NCI-H460 (cell line): Measurements from ENCODE around the gene ADGRL2. TPM values are rescaled to one million over a fixed set of nuclear protein-coding genes. Genes with fewer than 3 reads are reported as not detected.

Source experiments
- DNase-seq: peaks from one replicate; pipeline ENCODE4 v3.0.0-alpha.2; 2016; ENCODE audit warnings: low read depth; ENCODE audit errors: extremely low read depth
- polyA plus RNA-seq: library from polyadenylated mRNA; depleted of rRNA; stranded (reverse); fragments of >200 nt; gene quantifications from 2 replicates; pipeline ENCODE4 v1.2.3, GENCODE V29; 2014; cell fraction: nucleus; rRNA removed
- total RNA-seq: library from RNA; depleted of rRNA; stranded (reverse); fragments of >200 nt; shearing (Covaris generic); gene quantifications from 2 replicates; pipeline ENCODE4 v1.2.3, GENCODE V29; 2014; rRNA removed

Gene ADGRL2
- 13.5 and 15.3 TPM in 2 replicates for total RNA-seq
- polyA plus RNA-seq: 9.1 and 16.6 TPM in 2 replicates

DNA sequence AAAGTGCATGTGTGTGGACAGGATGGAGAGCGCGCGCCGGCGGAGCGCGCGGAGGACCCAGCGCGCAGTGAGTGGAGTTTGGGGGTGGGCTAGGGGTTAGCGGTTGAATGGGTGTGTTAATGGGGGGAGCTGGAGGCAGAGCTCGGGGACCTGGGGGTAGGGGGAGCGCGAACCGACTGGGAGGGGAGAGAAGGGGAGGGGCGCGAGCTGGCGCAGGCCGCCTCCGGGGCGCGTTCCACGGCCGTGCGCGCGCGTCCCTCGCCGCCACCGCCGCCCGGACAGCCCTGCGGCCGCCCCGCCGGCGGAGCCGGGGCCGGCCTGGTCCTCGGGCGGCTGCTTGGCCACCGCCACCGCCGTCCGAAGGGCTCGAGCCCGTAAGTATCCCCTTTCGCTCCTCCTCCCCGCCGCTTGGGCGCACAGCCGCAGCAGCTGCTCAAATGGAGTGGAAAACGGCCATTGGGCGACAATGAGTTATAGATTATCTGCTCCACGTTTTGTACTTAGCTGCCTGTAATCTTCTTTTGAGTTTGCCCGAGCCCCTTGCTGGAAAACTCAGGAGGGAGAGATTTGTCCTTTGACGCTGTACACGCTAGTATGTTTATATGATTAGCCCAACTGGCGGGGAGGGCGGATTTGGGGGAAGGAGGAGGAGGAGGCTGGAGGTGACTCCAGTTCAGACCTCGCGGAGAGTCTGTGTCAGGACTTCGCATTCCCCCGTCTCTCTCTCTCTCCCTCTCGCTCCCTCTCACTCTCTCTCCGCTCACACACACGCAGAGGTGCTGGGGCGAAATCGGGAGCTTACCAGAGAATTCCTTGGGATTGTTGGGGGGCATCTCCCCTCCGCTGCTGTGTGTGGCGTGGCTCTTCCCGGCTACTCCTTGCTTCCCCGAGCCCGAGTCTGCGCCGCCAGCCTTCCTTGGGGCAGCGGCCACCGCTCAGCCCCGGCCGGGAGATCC is at the start of gene ADGRL2:
Gene ADGRL2, plus strand, starts transcription at position 240 of the 956 bp plus-strand sequence. CDS start 36,051 bp downstream, outside the sequence.
- peak; percentile 65 for DNase-seq

DNA sequence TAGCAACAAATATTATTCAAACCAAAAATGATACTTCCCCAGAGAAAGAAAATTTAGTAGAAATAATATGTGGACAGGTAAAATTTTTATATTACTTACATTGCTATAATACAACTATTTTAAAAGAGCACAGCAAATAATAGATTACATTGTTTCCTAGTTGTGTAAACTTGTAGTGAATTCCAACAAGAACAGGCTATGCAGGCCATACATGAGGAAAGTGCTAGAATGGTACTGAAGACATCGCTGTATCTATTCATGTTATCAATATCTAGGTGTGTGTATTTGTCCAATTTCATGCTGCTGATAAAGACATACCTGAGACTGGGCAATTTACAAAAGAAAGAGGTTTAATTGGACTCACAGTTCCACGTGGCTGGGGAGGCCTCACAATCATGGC is 47.9 kb upstream of the ADGRL2 start:
- no peak for DNase-seq

DNA sequence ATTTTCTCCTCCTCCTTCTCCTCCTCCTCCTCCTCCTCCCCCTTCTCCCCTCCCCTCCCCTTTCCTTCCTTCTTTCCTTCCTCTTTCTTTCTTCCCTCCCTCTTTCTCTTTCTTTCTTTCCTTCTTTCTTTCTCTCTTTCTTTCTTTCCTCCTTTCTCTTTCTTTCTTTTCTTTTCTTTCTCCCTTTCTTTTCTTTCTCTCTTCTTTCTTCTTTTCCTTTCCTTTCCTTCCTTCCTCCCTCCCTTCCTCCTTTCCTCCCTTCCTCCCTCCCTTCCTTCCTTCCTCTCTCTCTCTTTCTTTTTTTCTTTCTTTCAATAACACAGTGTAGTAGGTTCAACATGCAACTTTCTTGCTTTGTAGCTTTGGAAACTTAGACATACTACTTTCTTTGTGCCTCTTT is 46.3 kb upstream of the ADGRL2 start:
- no peak for DNase-seq

DNA sequence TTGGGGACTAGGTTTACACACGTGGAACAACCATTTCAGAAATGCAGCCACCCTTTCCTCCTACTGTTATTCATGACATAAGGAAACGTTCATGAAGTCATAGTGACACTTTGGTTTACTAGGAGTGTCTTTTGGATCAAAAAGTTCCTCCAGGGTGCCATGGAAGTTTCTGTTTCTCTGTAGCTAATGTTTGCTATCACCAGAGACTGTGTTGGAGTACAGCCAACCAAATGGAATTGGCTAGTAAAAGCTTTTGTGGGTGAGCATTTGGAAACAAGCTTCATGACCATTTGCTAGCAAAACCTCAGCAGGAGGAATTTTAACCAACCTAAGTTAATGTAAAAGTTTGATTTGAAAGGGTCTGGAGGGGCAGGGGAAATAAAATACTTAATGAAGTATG is 43.9 kb upstream of the ADGRL2 start:
- DNase-seq: no peak

DNA sequence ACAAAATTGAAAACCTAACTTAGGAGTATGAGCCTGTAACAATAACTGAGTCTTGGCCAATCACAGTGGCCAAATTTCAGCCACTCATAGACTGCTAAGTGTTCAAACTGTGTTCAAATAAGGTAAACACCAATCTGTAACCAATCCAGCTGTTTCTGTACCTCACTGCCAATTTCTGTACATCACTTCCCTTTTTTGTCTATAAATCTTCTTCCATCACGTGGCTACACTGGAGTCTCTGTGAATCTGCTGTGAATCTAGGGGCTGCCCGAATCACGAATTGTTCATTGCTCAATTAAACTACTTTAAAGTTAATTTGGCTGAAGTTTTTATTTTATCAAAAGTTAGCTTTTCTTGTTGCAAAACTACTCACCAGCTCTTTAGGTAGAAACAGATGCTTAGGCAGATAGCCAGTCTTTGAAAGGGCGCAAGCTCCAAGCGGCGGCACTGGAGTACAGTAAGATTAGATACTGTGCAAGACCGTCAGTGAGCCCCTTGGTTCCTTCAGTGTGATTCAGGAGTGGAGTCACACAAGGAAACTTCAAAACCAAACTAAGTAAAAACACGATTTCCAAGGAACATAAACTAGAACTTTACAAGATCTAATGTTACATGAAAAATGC is 43.2 kb upstream of the ADGRL2 start:
- no peak for DNase-seq

DNA sequence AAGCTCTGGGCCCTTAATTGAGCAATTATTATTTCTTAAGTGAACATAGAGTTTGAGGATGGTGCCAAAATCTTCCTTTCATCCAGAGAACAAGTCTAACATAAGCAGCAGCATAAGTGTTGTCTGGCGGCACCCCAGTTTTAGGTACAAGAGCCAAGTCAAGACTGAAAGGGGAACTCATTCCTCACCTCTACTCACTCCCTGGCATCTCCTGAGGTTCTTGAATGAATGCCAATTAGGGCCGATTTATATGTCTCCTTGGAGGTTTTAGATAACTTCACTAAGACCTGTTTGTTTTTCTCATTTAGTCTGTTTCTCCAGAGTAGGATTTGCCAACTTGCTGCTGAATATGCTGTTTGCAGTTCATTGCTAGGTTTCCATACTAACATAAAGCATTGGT is 42.6 kb upstream of the ADGRL2 start:
- no peak for DNase-seq

DNA sequence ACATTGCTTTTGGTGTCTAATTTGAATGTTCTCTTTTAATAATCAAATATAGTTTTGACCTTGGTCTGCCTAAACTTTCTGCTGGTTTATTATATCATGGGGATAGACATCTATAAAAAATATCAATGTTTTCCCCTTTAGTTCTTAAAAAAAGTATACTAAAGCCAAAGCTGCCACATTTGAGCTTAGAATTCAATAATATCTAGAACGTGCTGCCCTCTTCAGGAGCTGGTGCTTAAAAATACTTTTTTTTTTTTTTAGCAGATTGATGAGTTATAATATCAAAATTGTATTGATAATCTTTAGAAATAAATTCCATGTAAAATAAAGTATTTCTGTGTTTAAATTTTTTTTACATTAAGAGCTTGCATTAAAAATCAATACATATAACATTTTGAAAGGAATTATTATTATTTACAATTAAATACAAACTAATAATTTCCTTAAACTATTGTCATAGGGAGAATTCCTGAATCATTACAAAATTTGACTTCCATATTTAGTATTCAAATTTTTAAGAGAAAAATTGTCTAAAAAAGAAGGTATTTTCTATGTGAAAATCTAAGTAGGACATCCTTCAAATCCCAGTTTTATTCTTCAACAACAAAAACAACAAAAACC is 40.1 kb upstream of the ADGRL2 start:
- DNase-seq: peak; percentile 1

DNA sequence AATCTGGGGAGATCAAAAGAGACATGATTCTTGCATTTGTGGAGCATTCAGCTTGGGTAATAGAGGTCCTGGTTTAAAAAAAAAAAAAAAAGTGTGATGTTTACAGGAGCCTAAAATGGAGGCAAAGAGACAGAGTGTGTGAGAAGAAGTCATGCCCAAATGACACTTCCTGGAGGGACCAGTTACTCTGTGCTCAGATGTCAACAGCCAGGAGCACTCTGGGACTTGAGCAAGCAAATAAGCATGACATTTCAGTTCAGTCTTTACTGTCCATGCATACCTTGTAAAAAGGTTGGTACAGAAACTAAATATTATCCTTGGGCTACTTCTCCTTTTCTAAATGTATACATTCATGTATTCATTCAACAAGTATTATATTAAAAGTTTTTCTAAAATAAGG is 25.2 kb upstream of the ADGRL2 start:
- no peak for DNase-seq

DNA sequence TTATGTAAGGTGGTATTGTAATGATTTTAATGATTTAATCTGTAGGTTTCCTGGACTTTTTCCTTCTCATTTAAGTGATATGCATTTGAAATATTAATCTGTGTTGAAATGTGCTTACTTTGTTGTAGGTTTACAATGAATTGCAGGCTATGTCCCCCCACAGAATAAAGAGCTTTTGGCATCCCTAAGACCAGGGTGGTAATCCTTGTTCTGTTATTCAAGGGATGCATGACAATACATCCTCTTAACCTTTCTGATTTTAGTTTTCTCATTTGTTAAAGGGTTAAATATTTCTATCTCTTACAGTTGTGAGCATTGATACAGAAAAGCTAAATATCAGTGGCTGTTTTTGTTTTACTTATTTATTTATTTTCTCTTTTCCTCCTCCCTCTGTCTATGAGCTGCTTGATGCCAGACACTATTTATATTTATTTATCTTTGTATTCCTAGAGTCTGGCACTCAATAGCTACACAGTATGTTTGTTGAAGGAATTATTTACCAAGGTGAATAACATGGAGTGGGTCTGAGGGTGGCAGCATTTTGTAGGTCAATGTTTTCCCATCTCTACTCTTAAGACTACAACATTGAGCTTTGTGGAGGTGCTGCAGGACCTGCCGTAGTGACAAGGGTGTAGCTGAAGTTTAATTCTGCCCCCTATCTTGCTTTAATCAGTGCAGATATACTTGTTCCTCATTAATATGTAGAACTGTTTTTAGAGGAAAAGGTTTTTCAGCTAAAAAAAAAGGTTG is 19.9 kb upstream of the ADGRL2 start:
- no peak for DNase-seq

DNA sequence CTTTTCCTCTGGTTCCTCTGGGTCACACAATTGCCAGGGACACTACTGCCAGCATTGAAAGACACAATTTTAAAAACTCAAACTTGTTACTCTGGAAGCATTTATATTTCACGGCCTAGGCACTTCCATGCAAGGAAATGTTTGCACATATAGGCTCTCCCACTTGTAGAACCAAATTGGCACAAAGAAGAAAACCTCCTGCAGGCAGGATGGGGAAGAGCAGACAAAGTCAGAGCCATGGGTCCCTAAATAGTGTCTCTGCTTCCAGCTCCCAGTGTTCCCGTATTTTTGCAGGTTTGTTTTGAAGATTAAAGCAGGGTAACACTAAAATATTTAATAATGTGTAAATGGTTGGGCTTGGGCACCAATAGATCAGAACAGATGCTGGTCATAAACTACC is 19.0 kb upstream of the ADGRL2 start:
- DNase-seq: no peak

DNA sequence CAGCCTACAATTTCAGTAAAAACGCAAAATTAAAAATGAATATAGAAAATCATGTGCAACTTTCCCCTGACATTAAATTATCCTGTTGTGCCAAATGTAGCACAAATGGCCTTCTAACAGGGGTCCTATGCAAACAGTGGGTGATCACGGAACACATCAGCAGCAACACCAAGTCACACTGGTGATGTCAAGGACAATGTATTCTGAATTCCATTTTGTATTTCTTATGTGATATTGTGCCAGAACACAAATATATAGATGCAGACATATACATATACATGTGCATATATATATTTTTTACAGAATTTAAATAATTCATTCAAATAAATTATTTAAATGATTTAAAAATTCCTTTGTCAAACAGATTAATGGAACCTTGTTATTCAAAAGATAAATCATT is 8.6 kb upstream of the ADGRL2 start:
- no peak for DNase-seq

DNA sequence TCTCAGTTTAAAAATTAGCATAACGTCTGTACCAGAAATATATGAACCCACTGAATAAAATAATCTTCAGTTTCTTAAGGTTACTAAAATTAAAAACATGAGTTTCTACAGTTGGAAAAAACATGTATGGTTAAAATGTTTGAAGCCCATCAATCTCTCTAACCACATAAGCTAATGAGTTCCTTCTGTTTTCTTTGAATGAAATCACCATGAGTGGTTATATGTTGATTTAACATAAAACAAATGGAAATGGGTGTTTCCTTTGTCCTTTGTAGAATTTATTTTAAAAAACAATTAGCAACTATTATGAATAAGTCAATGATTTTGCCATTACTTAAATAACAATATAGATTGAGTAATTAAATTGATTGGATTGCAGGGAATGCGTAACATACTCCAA is 3.0 kb upstream of the ADGRL2 start:
- no peak for DNase-seq

DNA sequence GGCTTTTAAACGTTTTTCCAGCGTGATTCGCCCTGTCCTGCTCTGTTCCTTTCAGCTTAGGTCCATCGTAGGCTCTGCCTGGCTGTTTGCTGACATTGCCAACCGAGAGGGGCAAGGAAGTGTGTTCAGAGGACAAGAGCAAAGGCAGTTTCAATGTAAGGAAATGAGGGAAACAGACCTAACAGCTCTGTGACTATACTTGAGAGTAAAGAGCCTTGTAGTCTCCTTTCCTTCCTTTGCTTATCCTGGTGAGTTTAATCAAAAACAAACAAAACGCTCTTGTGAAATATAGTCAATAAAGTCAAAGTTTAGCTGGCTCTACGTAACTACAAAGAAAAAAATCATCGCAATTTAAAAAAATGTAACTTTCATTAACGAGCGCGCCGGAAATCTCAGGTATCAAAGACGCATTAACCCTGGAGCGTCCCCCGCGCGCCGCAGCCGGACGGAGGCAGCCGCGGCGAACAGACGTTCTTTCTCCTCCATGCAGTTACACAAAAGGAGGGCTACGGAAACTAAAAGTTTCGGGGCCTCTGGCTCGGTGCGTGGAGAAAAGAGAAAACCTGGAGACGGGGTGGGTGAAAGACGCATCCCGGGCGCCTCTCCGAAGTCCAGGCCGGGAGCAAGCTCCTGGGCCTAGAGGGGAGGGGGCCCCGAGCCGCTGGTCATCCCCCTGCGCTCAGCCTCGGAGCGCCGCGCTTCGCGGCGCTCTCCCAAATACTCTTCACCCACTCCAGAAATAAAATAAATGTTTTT is 617 bp upstream of the ADGRL2 start:
- peak; percentile 30 for DNase-seq

DNA sequence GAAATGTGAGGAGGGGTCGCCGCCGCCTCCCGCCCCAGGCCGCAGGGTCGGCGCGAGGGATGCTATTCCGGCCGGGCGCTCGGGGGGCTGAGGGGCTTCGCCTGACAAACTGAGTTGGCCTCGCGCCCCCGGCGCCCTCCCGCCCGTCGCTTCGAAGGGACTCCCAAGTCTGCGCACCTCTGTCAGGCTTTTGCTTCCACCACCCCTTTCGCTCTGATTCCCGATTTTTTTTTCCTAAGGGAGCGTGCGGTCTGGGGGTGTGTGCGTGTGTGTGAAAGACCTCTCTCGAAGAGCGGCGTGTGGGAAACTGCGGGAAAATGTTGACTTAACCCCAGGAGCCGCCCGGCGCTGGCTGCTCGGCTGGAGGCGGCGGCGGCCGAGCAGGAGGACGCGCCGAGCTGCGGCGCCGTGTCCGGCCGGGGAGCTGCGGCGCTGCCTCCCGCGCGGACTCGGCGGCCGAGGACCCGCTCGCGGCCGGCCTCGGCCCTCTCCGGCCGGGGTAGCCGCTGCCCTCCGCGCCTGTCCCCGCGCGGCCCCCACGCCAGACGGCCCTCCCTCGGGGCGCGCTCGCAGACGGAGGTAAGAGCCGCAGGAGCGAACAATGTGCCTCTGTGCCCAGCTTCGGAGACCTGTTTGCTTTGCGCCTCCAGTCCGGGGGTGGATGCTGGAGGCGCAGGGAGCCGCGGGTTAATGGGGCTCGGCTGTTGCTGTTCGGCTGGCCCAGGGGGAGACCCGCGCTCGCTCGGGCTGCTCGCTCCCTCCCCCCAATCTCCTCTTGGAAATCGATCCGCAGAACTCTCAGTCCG is 1.1 kb downstream of the ADGRL2 start:
- no peak for DNase-seq

DNA sequence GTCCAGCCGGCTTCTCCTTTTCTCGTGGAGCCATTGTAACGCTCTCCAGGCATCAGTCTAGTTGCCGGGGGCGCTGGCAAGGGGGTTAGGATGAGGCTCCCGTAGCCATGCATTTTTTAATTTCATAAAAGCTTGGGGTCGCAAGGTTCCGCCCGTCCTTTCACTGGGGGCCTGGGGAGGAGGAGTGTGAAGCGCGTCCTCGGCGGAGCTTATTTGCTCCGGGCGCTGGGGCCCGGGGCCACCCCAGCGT is 1.6 kb downstream of the ADGRL2 start:
- DNase-seq: no peak

DNA sequence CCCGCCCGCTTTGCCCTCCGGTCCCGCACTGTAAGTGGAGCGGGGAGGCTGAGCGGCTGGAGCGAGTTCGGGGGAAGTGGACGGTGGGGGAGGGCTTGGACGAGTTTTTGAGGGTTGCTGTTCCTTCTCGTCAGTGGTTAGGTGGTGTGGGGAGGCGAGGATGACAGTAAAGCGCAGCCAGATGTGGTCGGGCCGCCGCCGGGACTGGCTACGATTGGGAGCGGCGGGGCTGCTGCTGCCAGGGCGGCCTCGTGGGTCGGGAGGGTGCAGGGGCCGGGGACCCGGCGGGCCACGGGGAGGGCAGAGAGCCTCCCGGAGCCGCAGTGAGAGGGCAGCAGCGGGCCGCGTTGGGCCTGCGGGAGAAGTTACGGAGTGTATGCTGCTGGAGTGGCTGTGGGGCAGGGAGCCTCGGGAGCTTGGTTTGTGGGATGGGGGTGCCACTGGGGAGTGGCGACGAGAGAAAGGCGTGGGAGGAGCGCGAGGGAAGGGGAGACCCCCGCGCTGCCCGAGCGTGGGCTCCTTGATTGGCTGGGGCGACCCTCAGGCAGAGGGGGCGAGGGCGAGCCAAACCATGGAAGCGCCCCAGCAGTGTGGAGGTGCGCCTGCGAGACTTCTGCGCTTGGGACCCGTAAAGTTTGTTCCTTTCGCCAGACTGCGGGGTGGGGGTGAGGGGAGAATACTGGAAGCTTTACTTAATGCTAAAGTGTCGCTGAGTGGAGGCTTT is 2.1 kb downstream of the ADGRL2 start:
- peak; percentile 37 for DNase-seq

DNA sequence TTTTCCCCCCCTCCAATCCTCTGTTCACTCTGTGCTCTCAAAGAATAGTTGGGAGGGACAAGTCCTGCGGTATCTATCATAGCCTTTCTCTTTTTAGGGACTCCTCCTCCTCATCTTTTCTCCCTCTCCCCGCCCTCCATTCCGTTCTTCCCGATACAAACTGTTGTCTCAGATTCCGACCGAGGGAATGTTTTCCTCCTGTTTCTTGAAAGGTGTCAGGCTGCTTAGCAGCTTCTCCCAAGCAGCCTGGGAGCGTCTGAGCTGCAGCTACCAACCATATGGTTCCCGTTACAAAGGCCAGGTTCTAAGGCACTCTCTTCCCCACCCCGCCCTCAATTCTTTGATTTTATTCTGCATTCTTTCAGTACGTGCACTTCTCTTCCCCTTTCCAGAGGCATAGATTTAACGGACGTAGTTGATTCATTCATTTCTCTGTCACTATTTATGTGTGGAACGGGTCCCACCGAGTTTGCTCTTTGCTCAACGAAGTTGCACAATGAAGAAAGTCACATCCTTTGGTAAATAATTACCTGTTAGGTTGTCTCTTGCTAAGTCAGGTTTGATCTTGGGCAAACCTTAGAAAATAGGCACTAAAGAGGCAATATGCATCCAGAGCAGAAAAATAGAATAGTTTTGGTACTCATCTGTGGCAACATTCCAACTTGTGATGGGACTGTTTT is 2.8 kb downstream of the ADGRL2 start:
- no peak for DNase-seq

DNA sequence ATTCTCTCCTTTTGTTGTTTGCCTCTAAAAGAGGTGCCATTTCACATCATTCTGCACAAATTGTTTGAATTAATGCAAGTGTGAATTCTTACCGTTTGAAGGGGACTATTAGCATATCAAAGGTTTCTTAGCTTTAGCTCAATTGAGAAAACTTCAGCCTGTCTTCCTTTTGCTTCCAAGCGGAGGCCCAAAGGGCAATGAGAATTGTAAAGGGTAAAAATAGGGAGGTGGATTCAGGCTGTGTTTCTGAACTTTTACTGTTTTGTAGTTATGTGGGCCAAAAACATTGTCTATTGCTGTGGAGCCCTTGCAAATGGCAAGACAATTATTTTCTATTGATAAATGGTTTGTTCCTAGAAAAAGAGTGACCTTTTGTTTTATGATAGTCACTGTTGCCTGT is 3.6 kb downstream of the ADGRL2 start:
- no peak for DNase-seq
